Measurements from ENCODE around the gene ECSIT.
"Not testable (repeated sequence)": the region's sequence is repeated elsewhere in the genome, so short reads cannot be mapped to it uniquely, and the experiment has no call there.

Gene ECSIT, protein sequence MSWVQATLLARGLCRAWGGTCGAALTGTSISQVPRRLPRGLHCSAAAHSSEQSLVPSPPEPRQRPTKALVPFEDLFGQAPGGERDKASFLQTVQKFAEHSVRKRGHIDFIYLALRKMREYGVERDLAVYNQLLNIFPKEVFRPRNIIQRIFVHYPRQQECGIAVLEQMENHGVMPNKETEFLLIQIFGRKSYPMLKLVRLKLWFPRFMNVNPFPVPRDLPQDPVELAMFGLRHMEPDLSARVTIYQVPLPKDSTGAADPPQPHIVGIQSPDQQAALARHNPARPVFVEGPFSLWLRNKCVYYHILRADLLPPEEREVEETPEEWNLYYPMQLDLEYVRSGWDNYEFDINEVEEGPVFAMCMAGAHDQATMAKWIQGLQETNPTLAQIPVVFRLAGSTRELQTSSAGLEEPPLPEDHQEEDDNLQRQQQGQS

DNA sequence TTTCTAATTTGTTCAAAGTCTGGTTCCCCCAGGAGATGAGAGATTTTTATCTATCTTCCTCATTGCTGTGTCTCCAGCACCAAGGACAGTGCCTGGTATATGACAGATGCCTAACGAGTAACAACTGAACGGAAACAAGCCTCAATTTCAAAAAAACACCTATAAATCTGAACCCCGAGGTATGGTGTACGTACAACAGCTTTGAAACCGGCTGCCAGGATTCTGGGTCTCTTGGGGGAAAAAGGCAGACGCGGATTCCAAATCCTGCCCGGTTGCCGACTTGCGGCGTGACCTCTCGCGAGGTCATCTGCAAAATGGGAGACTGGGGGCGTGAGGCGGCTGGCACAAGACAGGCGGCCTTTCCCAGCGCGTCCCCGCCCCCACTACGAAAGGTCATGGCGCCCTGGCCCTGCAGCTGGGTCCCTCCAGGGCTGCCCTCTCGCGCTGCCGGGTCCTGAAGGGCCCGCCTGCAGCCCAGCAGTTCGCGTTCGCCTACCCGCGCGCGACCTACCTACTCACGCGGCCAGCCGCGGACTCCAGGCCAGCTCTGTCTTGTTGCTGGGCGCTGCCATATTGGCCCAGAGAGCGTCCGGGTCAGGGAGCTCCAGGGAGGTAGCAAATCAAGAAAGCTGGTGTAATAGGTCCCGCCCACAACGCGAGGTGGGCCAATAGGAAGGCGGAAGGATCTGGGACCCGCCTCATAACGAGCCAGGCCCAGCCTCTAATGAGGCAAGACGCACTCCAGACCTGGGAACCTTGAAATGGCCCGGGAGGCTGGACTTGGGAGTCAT lies at the start of gene ECSIT:
TSS of gene ECSIT (minus strand) at position 584 of the 791 bp plus-strand sequence. CDS start 9,964 bp downstream, outside the sequence.
- DNase-seq, result peak; percentile 100

DNA sequence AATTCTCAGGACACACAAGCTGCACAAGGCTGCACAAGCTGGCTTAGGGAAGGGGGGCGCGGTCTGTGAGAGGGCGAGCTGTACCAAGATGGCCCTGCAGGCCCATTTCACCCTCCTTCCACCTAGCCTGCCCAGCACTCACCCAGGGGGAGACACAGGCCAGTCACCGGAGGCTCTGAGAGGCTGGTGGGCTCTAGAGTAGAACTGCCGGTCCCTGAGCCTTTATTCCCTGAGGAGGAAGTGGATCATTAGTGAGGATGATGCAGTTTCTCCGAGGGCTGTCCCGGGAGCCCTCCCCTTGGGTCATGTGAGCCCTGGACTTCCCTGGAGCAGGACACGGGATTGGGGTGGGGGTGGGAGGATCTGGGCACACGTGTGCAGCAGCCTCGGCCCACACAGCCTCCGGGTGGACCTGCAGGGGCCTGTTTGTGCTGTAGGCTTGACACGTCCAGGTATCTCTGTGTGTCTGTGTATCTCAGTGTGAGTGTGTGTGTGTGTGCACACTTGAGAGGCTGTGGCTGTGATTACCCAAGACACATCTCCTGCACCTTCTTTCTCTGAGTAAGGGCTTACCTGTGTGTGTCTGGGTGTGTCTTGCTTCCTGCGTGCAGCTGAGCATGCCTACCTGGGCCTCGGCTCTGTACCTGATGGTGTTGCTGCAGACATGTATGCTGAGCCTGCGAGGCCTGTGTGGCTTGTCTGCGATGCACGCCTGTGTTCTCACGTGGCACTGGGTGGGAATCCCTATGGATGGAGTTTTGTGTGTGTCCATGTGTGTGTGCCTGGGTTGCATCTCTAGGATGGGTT lies 48.7 kb upstream of the ECSIT start, which contains the start of gene ACP5:
TSS of gene ACP5 (minus strand) at position 195 of the 807 bp plus-strand sequence. CDS start 328 bp downstream, outside the sequence.
- DNase-seq, result no peak

DNA sequence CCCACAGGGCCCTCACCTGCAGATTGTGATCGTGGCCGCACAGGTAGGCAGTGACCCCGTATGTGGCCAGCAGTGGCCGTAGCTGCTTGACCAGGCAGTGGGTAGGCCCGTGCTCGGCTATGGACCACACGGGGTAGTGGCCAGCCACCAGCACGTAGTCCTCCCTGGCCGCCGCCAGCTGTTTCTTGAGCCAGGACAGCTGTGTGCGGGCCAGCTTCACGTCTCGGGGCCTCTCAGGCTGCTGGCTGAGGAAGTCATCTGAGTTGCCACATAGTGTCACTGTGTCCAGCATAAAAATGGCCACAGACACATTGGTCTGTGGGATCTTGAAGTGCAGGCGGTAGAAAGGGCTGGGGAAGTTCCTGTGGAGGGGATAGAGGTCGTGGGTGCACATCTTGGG lies 47.3 kb upstream of the ECSIT start:
- no peak for DNase-seq

DNA sequence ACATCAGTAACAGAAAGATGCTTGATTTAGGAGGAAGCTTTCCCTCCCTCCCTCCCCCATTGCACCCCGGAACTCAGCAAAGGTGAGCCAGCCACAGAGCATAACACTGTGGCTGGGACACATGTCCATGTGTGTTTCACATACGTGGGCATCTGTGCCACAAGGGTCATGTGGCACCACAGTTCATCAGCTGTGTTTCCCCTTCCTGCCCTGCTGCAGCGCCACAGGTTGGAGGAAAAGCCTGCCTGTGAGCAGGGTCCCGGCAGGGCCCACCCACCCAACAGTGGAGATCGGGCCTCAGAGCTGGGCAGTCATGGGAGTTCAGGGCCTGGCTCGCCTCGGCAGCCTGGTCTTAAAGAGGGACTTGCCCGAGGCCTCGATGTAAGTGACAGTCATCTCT lies 45.8 kb upstream of the ECSIT start:
- DNase-seq, result no peak

DNA sequence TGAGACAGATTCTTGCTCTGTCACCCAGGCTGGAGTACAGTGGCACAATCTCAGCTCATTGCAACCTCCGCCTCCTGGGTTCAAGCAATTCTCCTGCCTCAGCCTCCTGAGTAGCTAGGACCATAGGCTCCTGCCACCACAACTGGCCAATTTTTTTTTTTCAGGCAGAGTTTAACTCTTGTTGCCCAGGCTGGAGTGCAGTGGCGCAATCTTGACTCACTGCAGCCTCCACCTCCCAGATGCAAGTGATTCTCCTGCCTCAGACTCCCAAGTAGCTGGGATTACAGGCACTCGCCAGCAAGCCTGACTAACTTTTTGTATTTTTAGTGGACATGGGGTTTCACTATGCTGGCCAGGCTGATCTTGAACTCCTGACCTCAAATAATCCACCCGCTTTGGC lies 44.8 kb upstream of the ECSIT start:
- not testable (repeated sequence) for DNase-seq

DNA sequence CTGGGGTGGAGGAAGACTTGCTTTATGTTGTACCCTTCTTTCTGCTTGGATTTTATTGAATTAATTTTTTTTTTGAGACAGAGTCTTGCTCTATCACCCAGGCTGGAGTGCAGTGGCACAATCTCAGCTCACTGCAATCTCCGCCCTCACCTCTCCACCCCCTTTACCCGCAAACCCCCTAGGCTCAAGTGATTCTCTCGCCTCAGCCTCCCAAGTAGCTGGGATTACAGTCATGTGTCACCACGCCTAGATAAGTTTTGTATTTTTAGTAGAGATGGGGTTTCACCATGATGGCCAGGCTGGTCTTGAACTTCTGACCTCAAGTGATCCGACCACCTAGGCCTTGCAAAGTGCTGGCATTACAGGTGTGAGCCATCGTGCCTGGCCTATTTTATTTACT lies 44.4 kb upstream of the ECSIT start:
- DNase-seq, result peak; percentile 48

DNA sequence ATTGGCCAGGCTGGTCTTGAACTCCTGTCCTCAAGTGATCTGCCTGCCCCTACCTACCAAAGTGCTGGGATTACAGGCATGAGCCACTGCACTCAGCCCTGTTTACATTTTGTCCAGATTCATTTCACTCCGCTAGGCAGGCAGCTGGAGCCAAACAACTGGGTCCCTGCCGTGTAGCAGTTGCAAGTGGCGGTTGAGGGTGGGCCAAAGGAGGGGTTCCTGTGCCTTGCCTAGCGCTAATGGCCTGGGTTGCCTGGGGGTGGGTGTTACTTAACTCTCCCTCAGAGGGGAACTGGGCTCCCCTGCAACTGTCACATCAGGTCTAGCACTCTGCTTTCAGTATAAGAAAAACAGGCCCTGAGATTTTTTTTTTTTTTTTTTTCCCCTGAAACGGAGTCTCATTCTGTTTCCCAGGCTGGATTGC lies 41.1 kb upstream of the ECSIT start:
- peak; percentile 71 for DNase-seq

DNA sequence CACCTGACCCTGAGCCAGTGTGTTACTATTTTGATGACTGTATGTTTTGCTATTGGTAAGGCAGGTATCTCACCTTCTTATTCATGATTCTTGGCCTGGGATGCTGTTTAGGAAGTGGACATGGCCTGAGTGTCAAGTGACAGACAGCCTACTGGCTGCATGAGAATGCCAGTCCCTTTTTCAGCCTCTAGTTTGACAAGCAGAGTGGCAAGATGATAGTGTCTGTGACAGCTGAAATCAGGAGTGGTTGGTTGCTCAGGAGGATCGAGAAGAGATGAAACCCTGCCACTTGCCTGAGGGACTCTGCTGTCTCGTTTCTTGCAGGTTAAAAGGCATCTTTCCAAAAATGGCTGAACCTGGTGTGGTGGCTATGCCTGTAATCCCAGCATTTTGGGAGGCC lies 37.2 kb upstream of the ECSIT start:
- no peak for DNase-seq

DNA sequence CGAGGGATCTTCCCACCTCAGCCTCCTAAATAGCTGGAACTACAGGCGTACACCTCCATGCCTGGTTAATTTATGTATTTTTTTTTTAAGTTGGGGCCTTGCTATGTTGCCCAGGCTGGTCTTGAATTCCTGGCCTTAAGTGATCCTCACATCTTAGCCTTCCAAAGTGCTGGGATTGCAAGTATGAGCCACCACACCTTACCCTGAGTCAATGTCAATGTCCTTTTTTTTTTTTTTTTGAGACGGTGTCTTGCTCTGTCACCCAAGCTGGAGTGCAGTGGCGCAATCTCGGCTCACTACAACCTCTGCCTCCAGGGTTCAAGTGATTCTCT lies 36.7 kb upstream of the ECSIT start:
- not testable (repeated sequence) for DNase-seq

DNA sequence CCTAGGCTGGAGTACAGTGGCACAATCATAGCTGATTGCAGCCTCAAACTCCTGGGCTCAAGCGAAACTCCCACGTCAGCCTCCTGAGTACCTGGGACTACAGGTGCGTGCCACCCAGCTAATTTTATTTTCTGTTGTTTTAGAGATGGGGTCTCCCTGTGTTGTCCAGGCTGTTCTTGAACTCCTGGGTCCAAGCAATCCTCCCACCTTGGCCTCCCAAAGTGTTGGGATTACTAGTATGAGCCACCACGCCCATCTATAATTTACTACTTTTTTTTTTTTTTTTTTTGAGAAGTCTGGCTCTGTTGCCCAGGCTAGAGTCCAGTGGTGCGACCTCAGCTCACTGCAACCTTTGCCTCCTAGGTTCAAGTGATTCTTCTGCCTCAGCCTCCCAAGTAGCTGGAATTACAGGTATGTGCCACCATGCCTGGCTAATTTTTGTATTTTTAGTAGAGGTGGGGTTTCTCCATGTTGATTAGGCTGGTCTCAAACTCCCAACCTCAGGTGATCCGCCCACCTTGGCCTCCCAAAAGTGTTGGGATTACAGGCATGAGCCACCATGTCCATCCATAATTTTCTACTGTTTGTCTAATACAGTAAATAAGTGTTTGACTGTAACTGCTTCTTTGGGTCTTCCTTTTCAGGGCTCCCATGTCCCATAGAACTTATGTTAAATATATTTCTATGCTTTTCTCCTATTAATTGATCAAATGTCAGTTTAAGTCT lies 35.3 kb upstream of the ECSIT start:
- DNase-seq, result not testable (repeated sequence)

DNA sequence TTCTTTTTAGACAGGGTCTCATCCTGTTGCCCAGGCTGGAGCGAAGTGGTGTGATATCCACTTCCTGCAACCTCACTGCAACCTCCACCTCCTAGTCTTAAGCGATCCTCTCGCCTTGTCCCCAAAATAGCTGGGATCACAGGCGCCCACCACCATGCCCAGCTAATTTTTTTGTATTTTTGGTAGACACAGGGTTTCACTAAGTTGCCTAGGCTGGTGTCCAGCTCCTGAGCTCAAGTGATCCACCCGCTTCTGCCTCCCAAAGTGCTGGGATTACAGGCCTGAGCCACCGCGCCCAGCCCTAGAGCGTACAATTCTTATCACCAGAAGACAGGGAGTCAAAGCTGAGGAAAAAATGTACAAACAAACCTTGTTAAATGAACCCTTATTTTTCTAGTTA lies 34.6 kb upstream of the ECSIT start:
- DNase-seq, result peak; percentile 86

DNA sequence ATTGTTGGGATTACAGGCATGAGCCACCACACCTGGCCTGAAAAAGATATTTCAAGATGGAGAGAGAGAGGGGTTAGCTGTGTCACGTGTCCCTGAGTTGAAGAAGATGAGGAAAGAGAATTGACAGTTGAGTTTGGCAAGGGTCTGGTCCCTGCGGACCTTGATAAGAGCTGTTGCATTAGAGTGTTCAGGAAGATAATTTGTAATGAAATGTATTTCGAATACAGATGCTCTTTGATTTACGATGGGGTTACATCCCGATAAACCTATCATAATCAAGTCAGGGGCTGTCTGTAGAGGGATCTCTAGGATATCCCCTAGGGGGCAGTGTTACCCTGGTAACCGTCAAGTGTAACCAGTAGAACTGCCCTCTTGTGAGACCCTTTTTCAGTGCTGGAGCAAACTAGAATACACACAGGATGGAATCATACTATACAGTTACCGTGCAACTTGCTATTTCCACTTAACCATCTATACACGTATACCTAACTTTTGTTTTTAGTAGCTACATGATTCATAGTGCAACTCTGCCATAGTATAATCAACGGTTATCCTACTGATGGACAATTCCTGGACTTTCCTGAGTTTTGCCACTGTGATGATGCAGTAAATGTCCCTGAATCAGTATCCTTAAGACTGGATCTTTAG lies 31.6 kb upstream of the ECSIT start:
- DNase-seq, result peak; percentile 100

DNA sequence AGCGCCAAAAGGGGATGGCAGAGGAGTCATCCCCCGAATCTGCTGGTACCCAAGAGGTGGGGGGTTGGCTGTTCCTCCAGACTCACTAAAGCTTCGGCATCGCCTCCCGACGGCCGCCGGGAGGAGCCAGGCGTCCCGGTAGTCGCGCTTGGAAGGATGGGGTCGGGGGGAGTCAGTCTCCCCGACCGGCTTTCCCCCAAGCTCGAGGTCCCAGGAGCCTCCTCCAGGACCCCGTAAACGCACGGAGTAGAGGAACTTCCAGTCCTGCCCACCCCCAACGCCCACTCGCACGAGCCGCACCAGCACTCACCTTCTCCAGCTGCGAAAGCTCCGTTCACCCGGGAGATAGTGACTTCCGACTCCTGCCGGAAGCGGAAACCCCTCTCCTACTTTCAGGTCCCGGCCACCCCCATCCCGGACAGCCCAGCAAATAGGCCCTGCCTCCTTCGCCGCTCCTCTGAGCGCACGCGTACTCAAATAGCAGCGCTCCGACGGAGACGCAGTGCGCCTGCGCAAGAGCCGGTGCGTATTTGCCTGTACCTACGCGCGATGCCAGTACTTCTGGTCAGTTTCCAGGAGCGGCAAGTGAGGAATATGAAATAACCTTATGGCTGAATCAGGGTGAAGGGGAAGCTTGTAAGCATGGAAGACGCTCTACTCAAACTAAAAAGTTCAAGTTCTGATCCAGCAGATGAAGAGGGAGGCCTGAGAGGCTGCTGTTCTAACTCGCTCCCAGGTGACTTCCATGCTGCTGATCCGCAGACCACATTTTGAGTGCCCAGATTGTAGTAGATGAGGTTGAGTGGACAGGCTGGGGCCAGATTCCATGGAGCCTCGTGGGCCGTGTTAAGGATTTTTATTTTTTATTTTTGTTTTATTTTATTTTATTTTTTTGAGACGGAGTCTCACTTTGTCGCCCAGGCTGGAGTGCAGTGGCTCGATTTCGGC lies 30.2 kb upstream of the ECSIT start, which contains the start of gene ELOF1:
TSS of gene ELOF1 (minus strand) at position 350 of the 948 bp plus-strand sequence. CDS start 4,883 bp downstream, outside the sequence.
- peak; percentile 100 for DNase-seq

DNA sequence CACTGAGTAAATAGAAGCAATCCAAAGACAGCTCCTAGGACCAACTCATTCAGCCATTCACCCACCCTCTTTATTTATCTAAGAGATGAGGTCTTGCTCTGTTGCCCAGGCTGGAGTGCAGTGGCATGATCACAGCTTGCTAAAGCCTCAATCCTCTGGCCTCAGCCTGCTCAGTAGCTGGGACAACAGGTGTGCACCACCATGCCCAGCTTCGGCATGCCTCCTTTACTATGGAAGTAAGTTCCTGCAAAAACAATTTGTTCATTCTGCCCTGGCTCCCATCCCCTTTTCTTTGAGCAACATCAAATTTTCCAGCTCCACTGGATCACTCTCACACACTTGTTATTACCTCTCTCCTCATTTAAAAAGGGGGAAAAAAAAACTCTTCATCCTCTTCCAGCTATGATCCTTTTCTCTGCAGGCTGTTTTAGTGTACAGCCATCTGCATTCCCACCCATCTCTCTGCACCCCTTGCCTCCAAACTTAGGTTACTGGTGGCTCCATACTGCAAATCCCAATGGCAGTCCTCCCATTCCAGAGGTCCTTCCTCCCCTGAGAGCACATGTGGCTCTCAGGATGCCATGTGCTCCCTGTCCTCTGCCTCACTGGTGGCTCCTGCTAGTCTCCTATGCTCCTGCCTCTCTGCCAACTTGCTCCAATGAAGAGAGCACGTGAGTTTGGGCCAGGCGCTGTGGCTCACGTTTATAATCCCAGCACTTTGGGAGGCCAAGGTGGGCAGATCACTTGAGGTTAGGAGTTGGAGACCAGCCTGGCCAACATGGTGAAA lies 27.9 kb upstream of the ECSIT start:
- DNase-seq, result no peak

DNA sequence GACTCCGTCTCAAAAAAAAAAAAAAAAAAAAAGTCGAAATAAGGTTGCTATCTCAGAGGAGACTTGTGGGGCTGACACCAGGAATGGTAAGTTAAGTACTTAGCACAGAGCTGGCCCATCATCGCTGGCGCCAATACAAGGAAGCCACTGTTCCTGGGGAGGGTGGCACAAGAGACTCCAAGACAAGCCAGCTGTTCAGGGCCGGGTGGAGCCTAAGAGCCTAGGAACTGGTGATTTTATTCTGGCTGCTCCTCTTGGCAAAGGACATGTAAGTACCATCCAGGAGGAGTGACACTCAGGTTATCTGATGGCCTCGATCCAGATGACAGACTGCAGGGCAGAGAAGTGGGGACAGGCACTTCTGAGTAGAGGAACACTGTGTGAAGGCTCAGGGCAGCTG lies 26.3 kb upstream of the ECSIT start:
- DNase-seq, result no peak

DNA sequence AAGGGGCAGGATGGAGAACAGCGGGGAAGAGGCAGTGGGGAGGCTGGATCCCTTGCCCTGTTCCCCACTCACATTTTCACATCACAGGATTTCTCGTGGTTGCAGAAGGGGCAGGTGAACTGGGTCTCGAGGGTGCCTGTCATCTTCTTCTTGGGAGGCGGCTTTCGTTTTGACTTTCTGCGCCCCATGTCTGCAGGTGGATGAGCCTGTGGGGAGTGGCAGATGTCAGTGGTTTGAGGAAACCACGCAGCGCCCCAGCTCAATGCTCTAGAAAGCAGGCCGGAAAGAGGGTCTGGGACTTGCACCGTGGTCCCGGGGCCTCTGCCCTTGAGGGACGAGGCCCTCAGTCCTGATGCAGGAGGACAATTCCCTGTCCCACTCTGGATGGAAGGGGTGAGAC lies 25.2 kb upstream of the ECSIT start:
- DNase-seq, result no peak

DNA sequence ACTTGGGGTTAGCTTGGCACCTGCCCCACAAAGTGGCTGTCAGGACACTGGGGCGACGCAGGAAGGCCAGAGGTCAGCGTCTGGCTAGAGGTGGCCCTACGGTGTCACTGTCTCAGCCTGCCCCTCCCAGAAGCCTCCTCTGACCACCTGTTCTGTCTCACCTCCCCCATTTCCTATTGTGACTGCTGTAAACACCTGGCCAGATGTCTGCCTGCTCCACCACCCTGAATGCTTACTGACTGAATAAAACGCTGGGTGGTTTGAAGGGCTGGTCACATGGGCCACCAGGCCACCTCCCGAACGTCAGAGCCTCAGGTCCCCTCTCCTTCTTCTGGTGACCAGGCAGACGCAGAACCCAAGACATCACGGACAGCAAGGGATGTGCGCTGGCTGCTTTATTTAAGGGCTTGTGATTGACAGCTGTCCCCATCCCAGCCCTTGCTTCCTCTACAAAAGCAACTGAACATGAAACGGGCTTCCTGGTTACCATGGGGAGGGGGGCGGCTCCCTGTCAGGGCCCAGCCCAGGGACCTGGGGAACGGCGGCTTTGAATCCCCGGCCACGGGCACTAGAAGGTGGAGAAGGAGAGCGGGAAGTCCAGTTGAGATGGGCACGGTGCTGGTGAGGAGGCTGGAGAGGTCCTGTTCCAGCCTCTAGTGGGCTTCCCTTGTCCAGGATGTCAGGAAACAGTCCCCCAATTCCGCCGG lies 23.9 kb upstream of the ECSIT start:
- no peak for DNase-seq

DNA sequence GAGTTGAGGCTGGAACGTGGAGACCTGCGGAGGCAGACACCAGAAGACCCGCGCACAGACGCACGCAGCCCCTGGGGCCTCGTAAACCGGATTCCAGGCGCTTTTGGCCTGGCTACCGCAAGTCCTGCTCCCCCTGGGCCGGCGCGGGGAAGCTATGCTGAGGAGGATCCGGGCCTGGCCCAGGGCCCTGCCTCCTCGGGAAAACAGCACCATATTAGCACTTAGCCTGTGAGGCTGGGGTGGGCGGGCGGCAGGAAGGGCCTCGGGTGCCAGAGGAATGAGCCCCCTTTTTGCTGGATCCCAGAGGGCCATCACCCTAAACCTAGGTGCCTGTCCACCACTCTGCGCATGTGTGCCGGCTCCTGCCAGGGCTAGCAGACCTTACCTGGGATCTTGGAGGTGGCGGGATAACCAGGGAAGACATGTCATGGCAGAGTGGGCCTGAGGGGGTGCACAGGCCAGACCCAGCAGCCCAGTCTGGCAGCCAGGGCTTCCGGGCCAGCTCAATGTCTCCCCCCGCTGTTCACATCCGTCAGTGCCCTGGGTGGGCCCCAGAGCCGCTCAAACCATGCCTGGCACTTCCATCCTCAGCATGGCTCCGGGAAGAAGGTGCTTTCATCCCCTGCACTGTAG lies 22.8 kb upstream of the ECSIT start:
- DNase-seq, result peak; percentile 60

DNA sequence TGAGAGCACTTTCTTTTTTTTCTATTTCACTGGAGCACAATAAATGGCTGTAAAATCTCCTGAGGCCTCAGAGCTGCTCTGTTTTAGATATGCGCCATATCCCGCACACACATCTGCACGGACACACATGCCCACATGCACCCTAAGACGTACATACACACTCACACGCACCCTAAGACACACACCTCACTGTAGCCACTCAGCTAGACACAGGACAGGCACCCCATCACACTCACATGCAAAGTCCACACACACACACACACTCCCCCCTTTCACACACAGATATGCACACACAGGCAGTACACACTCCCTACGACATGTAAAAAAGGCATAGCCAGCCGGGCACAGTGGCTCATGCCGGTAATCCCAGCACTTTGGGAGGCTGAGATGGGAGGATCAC lies 21.3 kb upstream of the ECSIT start:
- no peak for DNase-seq
